Astrocyte of the cerebellum (primary cell): ENCODE data around the gene NAGLU.
"Not testable (repeated sequence)": the region's sequence is repeated elsewhere in the genome, so short reads cannot be mapped to it uniquely, and the experiment has no call there.

Experiments
- DNase-seq: peaks from one replicate; pipeline ENCODE4 v3.0.0-alpha.2; 2011; ENCODE audit warnings: low read depth
- H3K4me3 ChIP-seq: 2 replicates; pipeline ENCODE4 v1.5.1; 2011; ENCODE audit warnings: mild to moderate bottlenecking, low read depth, low read length, moderate library complexity
- in situ Hi-C: cut with HindIII; loops from 2 replicates; pipeline ENCODE4 v1.10.0; 2017; ENCODE audit warnings: low sequenced_read_pairs
- TF ChIP-seq, protein P1 (sequence below): IDR thresholded peaks from 2 replicates; pipeline ENCODE4 v1.5.1; 2012; ENCODE audit warnings: low read length, low read depth, moderate library complexity, mild to moderate bottlenecking; ENCODE audit errors: missing control alignments

NAGLU gene

DNA sequence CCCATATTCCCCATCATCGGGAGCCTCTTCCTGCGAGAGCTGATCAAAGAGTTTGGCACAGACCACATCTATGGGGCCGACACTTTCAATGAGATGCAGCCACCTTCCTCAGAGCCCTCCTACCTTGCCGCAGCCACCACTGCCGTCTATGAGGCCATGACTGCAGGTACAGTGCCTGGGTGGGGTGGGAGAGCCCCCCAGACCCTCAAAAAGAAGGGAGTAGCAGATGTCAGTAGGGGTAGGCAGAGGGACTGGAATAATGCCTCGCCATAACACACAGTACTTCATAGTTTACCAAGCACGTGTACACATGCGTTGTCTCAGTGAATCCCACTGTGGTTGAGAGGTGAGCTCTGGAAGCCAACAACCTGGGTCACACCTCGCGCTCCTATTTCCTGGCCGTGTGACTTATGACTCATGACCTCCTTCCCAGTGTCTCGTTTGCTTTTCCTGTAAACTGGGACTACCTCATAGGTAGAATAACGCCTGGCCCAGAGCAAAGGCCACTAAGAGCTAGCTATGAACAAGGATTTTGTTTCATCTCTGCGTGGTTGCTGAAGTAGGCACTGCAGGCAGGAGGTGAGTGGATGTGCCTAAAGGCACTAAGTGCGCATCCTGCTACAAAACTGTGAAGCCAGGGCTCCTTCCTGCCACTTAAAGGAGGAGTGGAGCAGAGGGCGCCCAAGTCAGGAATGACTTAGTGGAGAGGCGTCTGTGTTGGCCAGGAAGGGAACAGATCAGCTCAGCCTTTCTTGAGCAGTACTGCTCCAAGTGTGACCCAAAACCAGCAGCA is 5.2 kb downstream of the NAGLU start:
- no peak overlapping the region for H3K4me3 ChIP-seq
- in situ Hi-C loops, result no loop called here
- no peak for DNase-seq
- TF ChIP-seq, protein P1, sequence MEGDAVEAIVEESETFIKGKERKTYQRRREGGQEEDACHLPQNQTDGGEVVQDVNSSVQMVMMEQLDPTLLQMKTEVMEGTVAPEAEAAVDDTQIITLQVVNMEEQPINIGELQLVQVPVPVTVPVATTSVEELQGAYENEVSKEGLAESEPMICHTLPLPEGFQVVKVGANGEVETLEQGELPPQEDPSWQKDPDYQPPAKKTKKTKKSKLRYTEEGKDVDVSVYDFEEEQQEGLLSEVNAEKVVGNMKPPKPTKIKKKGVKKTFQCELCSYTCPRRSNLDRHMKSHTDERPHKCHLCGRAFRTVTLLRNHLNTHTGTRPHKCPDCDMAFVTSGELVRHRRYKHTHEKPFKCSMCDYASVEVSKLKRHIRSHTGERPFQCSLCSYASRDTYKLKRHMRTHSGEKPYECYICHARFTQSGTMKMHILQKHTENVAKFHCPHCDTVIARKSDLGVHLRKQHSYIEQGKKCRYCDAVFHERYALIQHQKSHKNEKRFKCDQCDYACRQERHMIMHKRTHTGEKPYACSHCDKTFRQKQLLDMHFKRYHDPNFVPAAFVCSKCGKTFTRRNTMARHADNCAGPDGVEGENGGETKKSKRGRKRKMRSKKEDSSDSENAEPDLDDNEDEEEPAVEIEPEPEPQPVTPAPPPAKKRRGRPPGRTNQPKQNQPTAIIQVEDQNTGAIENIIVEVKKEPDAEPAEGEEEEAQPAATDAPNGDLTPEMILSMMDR, result no peak

DNA sequence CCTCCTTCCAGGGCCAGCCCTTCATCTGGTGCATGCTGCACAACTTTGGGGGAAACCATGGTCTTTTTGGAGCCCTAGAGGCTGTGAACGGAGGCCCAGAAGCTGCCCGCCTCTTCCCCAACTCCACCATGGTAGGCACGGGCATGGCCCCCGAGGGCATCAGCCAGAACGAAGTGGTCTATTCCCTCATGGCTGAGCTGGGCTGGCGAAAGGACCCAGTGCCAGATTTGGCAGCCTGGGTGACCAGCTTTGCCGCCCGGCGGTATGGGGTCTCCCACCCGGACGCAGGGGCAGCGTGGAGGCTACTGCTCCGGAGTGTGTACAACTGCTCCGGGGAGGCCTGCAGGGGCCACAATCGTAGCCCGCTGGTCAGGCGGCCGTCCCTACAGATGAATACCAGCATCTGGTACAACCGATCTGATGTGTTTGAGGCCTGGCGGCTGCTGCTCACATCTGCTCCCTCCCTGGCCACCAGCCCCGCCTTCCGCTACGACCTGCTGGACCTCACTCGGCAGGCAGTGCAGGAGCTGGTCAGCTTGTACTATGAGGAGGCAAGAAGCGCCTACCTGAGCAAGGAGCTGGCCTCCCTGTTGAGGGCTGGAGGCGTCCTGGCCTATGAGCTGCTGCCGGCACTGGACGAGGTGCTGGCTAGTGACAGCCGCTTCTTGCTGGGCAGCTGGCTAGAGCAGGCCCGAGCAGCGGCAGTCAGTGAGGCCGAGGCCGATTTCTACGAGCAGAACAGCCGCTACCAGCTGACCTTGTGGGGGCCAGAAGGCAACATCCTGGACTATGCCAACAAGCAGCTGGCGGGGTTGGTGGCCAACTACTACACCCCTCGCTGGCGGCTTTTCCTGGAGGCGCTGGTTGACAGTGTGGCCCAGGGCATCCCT is 7.4 kb downstream of the NAGLU start:
- no peak overlapping the region for H3K4me3 ChIP-seq
- in situ Hi-C loops, result no loop called here

DNA sequence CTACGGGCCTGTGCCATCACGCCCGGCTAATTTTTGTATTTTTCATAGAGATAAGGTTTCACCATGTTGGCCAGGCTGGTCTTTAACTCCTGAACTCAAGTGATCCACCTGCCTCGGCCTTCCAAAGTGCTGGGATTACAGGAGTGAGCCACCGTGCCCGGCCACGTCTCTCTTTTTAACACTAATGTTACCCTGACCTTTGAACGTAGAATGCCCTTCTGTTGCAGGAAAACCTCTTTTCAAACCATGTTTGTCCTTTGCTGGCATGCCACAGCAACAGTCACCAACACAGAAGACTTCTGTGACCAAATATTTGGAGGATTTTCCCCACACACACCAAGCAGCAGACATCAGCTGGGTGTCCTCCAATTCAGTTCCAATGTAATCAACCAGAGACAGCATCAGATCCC is 8.8 kb downstream of the NAGLU start:
- H3K4me3 ChIP-seq, result no peak overlapping the region
- DNase-seq, result no peak
- TF ChIP-seq, protein P1, result no peak
- in situ Hi-C loops, result no loop called here

More for the DNA sequence above, 7.4 kb downstream of the NAGLU start:
- TF ChIP-seq, protein P1, result no peak
- no peak for DNase-seq

DNA sequence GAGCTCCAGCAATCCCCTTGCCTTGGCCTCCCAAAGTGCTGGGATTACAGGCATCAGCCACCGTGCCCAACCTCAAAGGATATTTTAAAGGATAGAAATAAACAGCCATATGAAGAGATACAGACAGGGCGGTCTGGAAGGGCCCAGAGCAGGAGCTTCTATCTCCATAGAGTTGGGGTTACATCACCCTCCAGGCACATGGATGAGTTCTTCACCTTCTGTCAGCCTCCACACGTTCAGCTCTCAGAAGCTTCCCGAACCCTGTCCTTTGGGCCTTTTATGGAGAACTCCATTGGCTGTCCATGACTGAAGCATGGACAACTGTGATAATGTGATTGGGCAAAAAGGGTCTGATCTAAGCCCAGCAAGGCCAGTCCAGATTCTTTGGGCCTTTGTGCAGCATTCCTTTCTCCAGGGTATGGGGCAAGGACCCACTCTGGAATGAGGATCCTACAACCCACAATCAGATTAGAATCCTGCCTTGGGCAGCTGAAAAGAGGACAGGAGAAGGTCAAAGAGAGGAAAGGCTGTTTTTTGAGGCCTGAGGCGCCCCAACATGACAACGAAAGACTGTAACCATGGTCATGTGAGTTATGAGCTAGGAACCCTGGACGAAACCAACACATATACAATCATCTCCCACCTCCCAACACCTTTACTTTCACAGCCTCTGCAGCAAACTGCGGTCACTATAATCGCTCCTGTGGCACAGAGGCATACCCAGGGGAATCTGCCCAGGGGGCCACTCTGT is 9.9 kb downstream of the NAGLU start:
- in situ Hi-C loops, DNase-seq: not testable (repeated sequence)

DNA sequence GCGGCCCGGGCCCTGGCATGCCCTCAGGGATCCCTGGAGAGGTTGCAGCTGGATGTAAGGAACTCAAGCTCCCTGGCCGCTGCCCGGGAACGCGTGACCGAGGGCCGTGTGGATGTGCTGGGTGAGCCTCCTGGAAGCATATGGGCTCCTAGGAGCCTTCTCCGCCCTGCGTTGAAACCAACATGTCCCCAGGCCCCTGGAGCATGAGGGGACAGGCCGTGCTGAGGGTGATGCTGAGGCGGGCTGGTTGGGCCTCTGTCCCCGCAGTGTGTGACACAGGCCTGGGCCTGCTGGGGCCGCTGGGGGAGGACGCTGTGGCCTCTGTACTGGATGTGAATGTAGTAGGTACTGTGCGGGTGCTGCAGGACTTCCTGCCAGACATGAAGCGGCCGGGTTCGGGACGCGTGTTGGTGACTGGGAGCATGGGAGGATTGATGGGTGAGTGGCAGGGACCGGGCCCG is 11.0 kb downstream of the NAGLU start:
- no peak overlapping the region for H3K4me3 ChIP-seq
- in situ Hi-C loops, result no loop called here
- DNase-seq, result no peak
- TF ChIP-seq, protein P1, result no peak

More for the DNA sequence above, 9.9 kb downstream of the NAGLU start:
- not testable (repeated sequence) for H3K4me3 ChIP-seq

DNA sequence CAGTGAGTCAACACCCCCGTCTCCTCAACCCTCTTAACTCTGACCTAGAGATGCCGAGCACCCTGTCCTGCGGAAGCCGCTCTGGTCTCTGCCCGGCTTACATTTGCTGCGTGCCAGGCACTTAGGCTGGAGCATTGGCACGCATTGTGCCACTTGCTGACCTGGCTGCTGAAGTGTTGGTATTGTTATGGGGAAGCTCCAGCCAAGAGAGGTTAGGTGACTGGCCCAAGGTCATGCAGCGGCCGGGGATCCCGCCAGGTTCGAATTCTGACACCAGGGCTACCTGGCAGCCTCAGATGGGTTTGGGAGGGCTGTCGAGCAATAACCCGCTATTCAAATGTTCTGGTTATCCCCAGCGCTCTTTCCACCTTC is 11.6 kb downstream of the NAGLU start:
- DNase-seq, result no peak
- no peak overlapping the region for H3K4me3 ChIP-seq
- in situ Hi-C loops, result no loop called here
- TF ChIP-seq, protein P1, result no peak
